IPS-20b (cell line): ENCODE results near the gene NUDT14.

Experiments
- H3K27ac ChIP-seq: one replicate; pipeline ENCODE4 v1.5.1; 2013; ENCODE audit warnings: low read length
- H3K27me3 ChIP-seq: 2 replicates; pipeline ENCODE4 v1.6.1; 2013; ENCODE audit warnings: mild to moderate bottlenecking, low read length, inconsistent platforms; ENCODE audit not compliant: insufficient read depth
- H3K36me3 ChIP-seq: 2 replicates; pipeline ENCODE4 v1.6.1; 2013; ENCODE audit warnings: low read depth, mild to moderate bottlenecking, inconsistent platforms, low read length, moderate library complexity; ENCODE audit not compliant: insufficient read depth
- H3K4me1 ChIP-seq: 2 replicates; pipeline ENCODE4 v1.6.1; 2013; ENCODE audit warnings: mild to moderate bottlenecking, control low read depth, inconsistent platforms, low read length, moderate library complexity; ENCODE audit not compliant: insufficient read depth
- H3K4me3 ChIP-seq: 2 replicates; pipeline ENCODE4 v1.5.1; 2013; ENCODE audit warnings: mild to moderate bottlenecking, low read length, inconsistent platforms
- H3K9ac ChIP-seq: 2 replicates; pipeline ENCODE4 v1.6.1; 2013; ENCODE audit warnings: low read depth, mild to moderate bottlenecking, inconsistent platforms, low read length, moderate library complexity
- H3K9me3 ChIP-seq: 2 replicates; pipeline ENCODE4 v1.6.1; 2013; ENCODE audit warnings: mild to moderate bottlenecking, low read depth, low read length, inconsistent platforms; ENCODE audit not compliant: insufficient read depth

Gene NUDT14

DNA sequence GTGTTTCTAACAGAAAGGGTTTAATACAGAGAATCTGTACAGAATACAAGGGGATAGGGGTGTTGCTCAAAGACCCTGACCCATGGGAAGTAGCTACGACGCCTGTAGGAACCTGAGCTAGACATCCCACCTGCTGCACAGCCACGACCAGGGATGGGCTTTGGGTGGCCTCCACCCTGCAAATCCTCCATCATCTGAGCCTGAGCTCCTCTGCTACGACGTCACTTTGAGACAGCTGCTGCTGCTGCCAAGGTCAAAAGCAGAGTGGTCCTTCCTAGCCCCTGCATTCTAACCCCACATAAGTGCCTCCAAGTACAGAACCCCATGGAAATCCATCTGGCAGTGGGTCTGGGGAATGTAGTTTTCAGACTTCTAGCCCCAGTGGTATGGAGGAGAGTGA is 56.3 kb downstream of the NUDT14 start:
- H3K36me3 ChIP-seq: no peaks in the 10 kb centered on the region
- H3K9ac ChIP-seq: no peak overlapping the region
- no peaks in the 10 kb centered on the region for H3K4me1 ChIP-seq
- peaks cover 29% of the 10 kb centered on the region for H3K9me3 ChIP-seq
- no peak overlapping the region for H3K4me3 ChIP-seq
- no peaks in the 10 kb centered on the region for H3K27me3 ChIP-seq
- H3K27ac ChIP-seq: no peak overlapping the region

DNA sequence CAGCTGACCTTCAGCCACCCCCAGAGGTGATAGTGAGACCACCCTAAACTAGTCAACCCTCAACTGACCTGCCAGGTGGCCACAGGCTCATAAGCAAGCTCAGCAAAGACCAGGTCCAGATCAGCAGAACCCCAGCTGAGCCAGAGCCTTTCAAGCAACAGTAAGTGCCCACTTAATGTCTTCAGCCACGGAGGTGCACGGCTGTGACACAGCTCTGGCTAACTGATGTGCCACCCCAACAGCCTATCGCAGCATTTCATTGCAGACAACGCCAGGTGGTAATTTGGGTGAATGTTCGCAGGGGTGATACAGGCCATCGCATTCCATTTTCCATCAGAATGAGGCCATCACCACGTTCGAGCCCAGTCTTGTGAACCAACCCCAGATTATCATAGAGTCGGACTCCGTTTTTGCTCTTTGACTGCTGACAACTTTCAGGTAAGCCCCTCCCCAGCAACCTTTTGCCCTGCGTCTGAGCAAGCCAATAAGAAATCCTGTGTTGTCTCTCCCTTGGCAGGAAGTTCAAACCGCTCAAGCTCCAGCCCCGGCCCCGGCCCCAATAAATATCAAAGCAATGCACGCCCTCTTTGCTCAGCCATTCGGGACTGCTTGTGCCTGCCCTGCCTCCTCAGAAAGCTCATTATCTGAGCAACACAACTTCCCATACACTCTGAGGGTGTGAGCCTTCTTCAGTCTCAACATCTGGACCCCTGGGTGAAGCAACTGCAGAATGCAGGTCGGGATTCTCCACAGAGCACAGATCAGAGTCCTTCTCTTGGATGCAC is 56.9 kb downstream of the NUDT14 start:
- no peaks in the 10 kb centered on the region for H3K4me1 ChIP-seq
- H3K27ac ChIP-seq: no peak overlapping the region
- no peak overlapping the region for H3K4me3 ChIP-seq
- H3K27me3 ChIP-seq: no peaks in the 10 kb centered on the region
- no peak overlapping the region for H3K9ac ChIP-seq
- no peaks in the 10 kb centered on the region for H3K36me3 ChIP-seq
- H3K9me3 ChIP-seq: peaks cover 29% of the 10 kb centered on the region

DNA sequence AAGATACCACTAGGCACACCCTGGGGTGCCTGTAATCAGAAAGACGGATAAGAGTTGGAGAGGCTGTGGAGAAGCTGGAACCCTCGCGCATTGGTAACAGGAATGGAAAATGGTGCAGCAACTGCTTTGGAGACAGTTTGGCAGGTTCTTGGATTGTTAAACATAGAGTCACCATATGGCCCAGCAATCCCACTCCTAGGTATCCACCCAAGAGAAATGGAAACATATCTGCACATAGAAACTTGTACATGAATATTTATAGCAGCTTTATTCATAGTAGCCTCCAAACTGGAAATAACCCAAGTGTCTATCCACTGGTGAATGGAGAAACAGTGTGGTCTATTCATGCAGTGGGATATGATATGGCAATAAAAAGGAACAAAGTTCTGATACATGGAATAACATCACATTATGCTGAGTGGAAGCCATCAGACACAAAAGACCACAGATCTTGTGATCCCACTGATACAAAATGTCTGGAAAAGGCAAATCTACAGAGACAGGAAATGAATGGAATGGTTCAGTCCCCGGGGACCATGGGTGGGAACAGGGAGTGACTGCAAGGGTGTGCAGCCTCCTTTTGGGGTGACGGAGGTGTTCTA is 57.9 kb downstream of the NUDT14 start:
- Histone ChIP-seq H3K27ac (no peak overlapping the region), H3K36me3 (no peaks in the 10 kb centered on the region), H3K4me3 (no peak overlapping the region), H3K4me1 (no peaks in the 10 kb centered on the region), H3K27me3 (no peaks in the 10 kb centered on the region), H3K9ac (no peak overlapping the region), H3K9me3 (peaks cover 29% of the 10 kb centered on the region)
